Kidney (tissue), 14 donors: ENCODE data around the gene SORCS2. TPM values are rescaled to one million over a fixed set of nuclear protein-coding genes. Genes with fewer than 3 reads are reported as not detected.

Experiments used
- DNase-seq, 5 donors: peaks; one replicate each; pipeline ENCODE4 v3.0.0-alpha.2; 2013 to 2020
- FAIRE-seq: peaks from 2 replicates; lab custom pipeline; 2012; peaks lifted over from hg19 to GRCh38; lab: Jason Lieb, UNC
- H3K27ac ChIP-seq, 2 donors: one replicate each; pipeline ENCODE4 v1.7.0; 2013; ENCODE audit warnings: low read depth in 2 of 2, low read length in 2 of 2, inconsistent platforms in 1 of 2
- H3K27me3 ChIP-seq: one replicate; pipeline ENCODE4 v1.7.1; 2013; ENCODE audit warnings: low read length, inconsistent platforms; ENCODE audit not compliant: control insufficient read depth, insufficient read depth
- H3K36me3 ChIP-seq, 3 donors: one replicate each; pipeline versions ENCODE4 v1.7.0 to v1.7.1; 2013; ENCODE audit warnings: low read length in 3 of 3, control low read depth in 1 of 3, inconsistent platforms in 1 of 3; ENCODE audit not compliant: insufficient read depth in 3 of 3, control insufficient read depth in 2 of 3
- H3K4me1 ChIP-seq, 3 donors: one replicate each; pipeline versions ENCODE4 v1.7.0 to v1.7.1; 2013; ENCODE audit warnings: low read length in 3 of 3, inconsistent platforms in 1 of 3, low read depth in 1 of 3; ENCODE audit not compliant: control insufficient read depth in 2 of 3, insufficient read depth in 2 of 3
- H3K4me3 ChIP-seq, 3 donors: one replicate each; pipeline versions ENCODE4 v1.7.0 to v1.8.1; 2013; ENCODE audit warnings: low read length in 3 of 3, control low read depth in 1 of 3, inconsistent platforms in 1 of 3
- H3K9ac ChIP-seq, 3 donors: one replicate each; pipeline versions ENCODE4 v1.7.0 to v1.7.1; 2013; ENCODE audit warnings: low read length in 3 of 3, control low read depth in 1 of 3, inconsistent platforms in 1 of 3
- H3K9me3 ChIP-seq, 3 donors: one replicate each; pipeline versions ENCODE4 v1.7.0 to v1.7.1; 2013; ENCODE audit warnings: low read length in 3 of 3, control low read depth in 1 of 3, inconsistent platforms in 1 of 3; ENCODE audit not compliant: control insufficient read depth in 2 of 3, insufficient read depth in 1 of 3
- CTCF ChIP-seq: IDR thresholded peaks from 3 replicates; pipeline ENCODE4 v1.5.1; 2012; ENCODE audit warnings: mild to moderate bottlenecking, moderate library complexity, borderline replicate concordance; ENCODE audit not compliant: insufficient read depth; ENCODE audit errors: extremely low read depth
- intact Hi-C: fragments of 100-400 bp; cut with DNase I; formaldehyde crosslinking; loops from one replicate; pipeline ENCODE4 v1.11.1; 2022
- polyA plus RNA-seq: library from polyadenylated mRNA; stranded (reverse); fragments of 350-450 nt; fragmentation: Illumina TruSeq; extraction: RNeasy Lipid Tissue Mini Kit (QIAGEN cat#74804); gene quantifications from one replicate; pipeline ENCODE4 v1.2.3, GENCODE V29; 2014; ENCODE audit warnings: low read depth, low replicate concordance; ENCODE audit not compliant: insufficient read depth
- total RNA-seq: library from RNA; stranded (reverse); fragmentation: NEBNext Ultra II Directional; extraction: Animal tissue kit (Norgen Biotek cat#: 25700); gene quantifications from one replicate; pipeline ENCODE4 v1.2.1, GENCODE V29; 2021
- donor health status: control.
- donor health status: control.
- donor health status: control.
- donor health status: control.
- donor health status: control.
- donor health status: DM: yes; HTN: yes; CAD: no.
- donor health status: Normal renal cell carcinoma (clear cell type).

SORCS2 gene
- total and polyA plus RNA-seq, 2 donors from 2014 or later = 6.1 to 9.1 TPM

- H3K9me3 ChIP-seq = no peaks in the 10 kb centered on the region
- peaks cover 4 to 9% (median 4%) of the 10 kb centered on the region in 3 donors for H3K36me3 ChIP-seq
- H3K27ac ChIP-seq = peak overlapping the region; percentile 17 to 62
- H3K27me3 ChIP-seq = no peaks in the 10 kb centered on the region
- no peak for FAIRE-seq
- intact Hi-C loops = no loop called here
- H3K9ac ChIP-seq = no peak overlapping the region
- peaks cover 0 to 13% (median 8%) of the 10 kb centered on the region in 3 donors for H3K4me1 ChIP-seq
- TF ChIP-seq CTCF = no peak
- no peak overlapping the region for H3K4me3 ChIP-seq
- DNase-seq = peak in 2 of 5 donors; percentile 23 to 31
Observed at GRCh38 chr4:7781993-7782392, 589.7 kb downstream of the SORCS2 start.

GRCh38 chr4:7782783-7783182, 590.4 kb downstream of the SORCS2 start:
- FAIRE-seq = no peak
- Histone ChIP-seq H3K9ac (no peak overlapping the region), H3K4me1 (peaks cover 0 to 13% (median 8%) of the 10 kb centered on the region in 3 donors), H3K27me3 (no peaks in the 10 kb centered on the region), H3K27ac (no peak overlapping the region), H3K9me3 (no peaks in the 10 kb centered on the region), H3K36me3 (peaks cover 4 to 6% (median 4%) of the 10 kb centered on the region in 3 donors), H3K4me3 (no peak overlapping the region)
- TF ChIP-seq CTCF = no peak
- intact Hi-C loops = no loop called here
- no peak for DNase-seq

- intact Hi-C loops = no loop called here
- H3K27ac ChIP-seq = no peak overlapping the region
- no peak overlapping the region for H3K9ac ChIP-seq
- DNase-seq (peak in 1 of 5 donors; percentile 20), FAIRE-seq (no peak)
- no peak for TF ChIP-seq CTCF
- H3K9me3 ChIP-seq = no peaks in the 10 kb centered on the region
- H3K36me3 ChIP-seq = peaks cover 0 to 4% (median 2%) of the 10 kb centered on the region in 3 donors
- peaks cover 0 to 13% (median 8%) of the 10 kb centered on the region in 3 donors for H3K4me1 ChIP-seq
- H3K4me3 ChIP-seq = no peak overlapping the region
- H3K27me3 ChIP-seq = no peaks in the 10 kb centered on the region
Observed at GRCh38 chr4:7783541-7783940, 591.2 kb downstream of the SORCS2 start.
